Erythroblast (primary cell): ENCODE measurements around the gene COL4A2.

Source experiments
- GATA1 ChIP-seq: IDR thresholded peaks from 2 replicates; pipeline ENCODE4 v1.6.1; 2011; ENCODE audit warnings: low read depth, mild to moderate bottlenecking, control low read depth, low read length, moderate library complexity
- POLR2A ChIP-seq: IDR thresholded peaks from 2 replicates; pipeline ENCODE4 v1.6.1; 2011; ENCODE audit warnings: mild to moderate bottlenecking, low read length

- TF ChIP-seq POLR2A (no peak), GATA1 (no peak)
These were observed 30.2 kb downstream of the COL4A2 start for GRCh38 chr13:110337247-110337646.
